Osteocyte (in vitro differentiated cells): ENCODE measurements around the gene SUZ12. TPM values are rescaled to one million over a fixed set of nuclear protein-coding genes. Genes with fewer than 3 reads are reported as not detected.
"Not testable (repeated sequence)": the region's sequence is repeated elsewhere in the genome, so short reads cannot be mapped to it uniquely, and the experiment has no call there.

Source experiments
- DNase-seq: peaks from one replicate; pipeline ENCODE4 v3.0.0; 2021; ENCODE audit warnings: mixed read lengths; ENCODE audit not compliant: unreplicated experiment; ENCODE audit errors: extremely low spot score
- H3K27ac Mint-ChIP-seq: one replicate; pipeline ENCODE4 v1.8.0; 2021; ENCODE audit warnings: mild to moderate bottlenecking, mixed read lengths; ENCODE audit not compliant: unreplicated experiment
- H3K27me3 Mint-ChIP-seq: one replicate; pipeline ENCODE4 v1.8.0; 2021; ENCODE audit warnings: mixed read lengths; ENCODE audit not compliant: unreplicated experiment
- H3K36me3 Mint-ChIP-seq: one replicate; pipeline ENCODE4 v1.8.0; 2021; ENCODE audit warnings: mixed read lengths; ENCODE audit not compliant: unreplicated experiment
- H3K4me1 Mint-ChIP-seq: one replicate; pipeline ENCODE4 v1.8.0; 2021; ENCODE audit warnings: mixed read lengths; ENCODE audit not compliant: unreplicated experiment
- H3K4me3 Mint-ChIP-seq: one replicate; pipeline ENCODE4 v1.8.0; 2021; ENCODE audit warnings: mild to moderate bottlenecking, moderate library complexity, mixed read lengths; ENCODE audit not compliant: unreplicated experiment
- H3K9me3 Mint-ChIP-seq: one replicate; pipeline ENCODE4 v1.8.0; 2021; ENCODE audit warnings: mixed read lengths; ENCODE audit not compliant: unreplicated experiment
- total RNA-seq: library from RNA; stranded (reverse); gene quantifications from 2 replicates; pipeline ENCODE4 v1.2.1, GENCODE V29; 2021
- TF ChIP-seq, protein P1 (sequence below): fragments of 200-600 bp; sonication (generic); IDR thresholded peaks from 2 replicates; pipeline ENCODE4 v1.5.0; 2021; ENCODE audit warnings: antibody characterized with exemption, mild to moderate bottlenecking, moderate library complexity

SUZ12 gene
- total RNA-seq, 1 donor from 2014 or later, result 25.4 TPM

DNA sequence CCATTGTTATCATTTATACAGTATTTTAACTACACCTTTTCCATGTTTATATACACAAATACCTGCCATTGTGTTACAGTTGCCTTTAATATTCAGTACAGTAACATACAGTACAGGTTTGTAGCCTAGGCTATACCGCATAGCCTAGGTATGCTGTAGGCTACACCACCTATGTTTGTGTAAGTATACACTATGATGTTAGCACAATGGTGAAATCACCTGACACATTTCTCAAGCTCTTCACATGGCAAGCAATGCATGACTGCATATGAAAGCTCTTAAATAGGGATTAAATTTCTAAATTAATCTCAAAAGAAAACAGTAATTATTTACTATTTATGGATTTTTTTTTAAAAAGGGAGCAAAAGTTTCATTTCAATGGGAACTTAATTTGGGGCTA is 82.4 kb downstream of the SUZ12 start:
- Mint-ChIP-seq H3K27me3 (no peaks in the 10 kb centered on the region), H3K4me3 (no peak overlapping the region), H3K36me3 (peaks cover 10% of the 10 kb centered on the region), H3K27ac (no peak overlapping the region), H3K4me1 (peaks cover 3% of the 10 kb centered on the region), H3K9me3 (peaks cover under 1% of the 10 kb centered on the region)
- TF ChIP-seq, protein P1, sequence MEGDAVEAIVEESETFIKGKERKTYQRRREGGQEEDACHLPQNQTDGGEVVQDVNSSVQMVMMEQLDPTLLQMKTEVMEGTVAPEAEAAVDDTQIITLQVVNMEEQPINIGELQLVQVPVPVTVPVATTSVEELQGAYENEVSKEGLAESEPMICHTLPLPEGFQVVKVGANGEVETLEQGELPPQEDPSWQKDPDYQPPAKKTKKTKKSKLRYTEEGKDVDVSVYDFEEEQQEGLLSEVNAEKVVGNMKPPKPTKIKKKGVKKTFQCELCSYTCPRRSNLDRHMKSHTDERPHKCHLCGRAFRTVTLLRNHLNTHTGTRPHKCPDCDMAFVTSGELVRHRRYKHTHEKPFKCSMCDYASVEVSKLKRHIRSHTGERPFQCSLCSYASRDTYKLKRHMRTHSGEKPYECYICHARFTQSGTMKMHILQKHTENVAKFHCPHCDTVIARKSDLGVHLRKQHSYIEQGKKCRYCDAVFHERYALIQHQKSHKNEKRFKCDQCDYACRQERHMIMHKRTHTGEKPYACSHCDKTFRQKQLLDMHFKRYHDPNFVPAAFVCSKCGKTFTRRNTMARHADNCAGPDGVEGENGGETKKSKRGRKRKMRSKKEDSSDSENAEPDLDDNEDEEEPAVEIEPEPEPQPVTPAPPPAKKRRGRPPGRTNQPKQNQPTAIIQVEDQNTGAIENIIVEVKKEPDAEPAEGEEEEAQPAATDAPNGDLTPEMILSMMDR, result no peak
- DNase-seq, result no peak

DNA sequence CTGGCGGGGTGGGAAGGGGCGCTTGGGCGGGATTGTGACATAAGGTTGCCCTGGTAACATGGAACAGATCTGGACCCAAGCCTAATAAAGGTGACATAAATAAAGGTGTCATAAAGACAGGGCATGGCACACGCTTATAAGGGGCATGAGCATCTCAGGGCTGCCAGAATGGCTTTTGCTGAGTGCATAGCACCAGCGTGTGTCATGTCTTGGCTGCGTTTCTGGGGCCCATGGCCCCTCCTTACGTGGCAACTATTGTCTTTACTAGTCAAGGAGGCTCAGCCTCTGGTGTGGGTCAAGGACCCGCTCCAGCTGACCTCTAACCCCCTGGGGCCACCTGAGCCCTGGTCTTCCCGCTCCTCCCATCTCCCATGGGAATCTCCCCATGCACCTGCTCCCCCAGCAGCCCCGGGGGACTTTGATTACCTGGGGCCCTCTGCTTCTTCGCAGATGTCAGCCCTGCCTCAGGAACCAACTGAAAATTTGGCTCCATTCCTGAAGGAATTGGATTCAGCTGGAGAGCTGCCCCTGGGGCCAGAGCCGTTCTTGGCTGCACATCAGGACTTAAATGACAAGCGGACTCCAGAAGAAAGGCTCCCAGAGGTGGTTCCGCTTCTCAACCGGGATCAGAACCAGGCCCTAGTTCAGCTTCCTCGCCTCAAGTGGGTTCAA is 84.3 kb downstream of the SUZ12 start:
- no peak overlapping the region for H3K27ac Mint-ChIP-seq

DNA sequence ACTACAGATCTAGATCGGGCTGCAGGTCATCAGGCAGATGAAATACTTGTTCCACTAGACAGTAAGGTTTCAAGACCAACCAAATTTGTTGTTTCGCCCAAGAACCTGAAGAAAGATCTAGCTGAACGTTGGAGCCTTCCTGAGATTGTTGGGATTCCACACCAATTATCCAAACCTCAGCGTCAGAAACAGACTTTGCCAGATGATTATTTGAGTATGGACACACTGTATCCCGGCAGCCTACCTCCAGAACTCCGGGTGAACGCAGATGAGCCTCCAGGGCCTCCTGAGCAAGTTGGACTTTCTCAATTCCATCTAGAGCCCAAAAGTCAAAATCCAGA is 84.8 kb downstream of the SUZ12 start:
- Mint-ChIP-seq H3K27me3 (no peaks in the 10 kb centered on the region), H3K36me3 (peaks cover 10% of the 10 kb centered on the region), H3K27ac (no peak overlapping the region), H3K4me3 (no peak overlapping the region), H3K9me3 (no peaks in the 10 kb centered on the region), H3K4me1 (no peaks in the 10 kb centered on the region)
- TF ChIP-seq, protein P1, result no peak
- no peak for DNase-seq

More for the DNA sequence above, 84.3 kb downstream of the SUZ12 start:
- Mint-ChIP-seq H3K4me1 (no peaks in the 10 kb centered on the region), H3K27me3 (no peaks in the 10 kb centered on the region), H3K36me3 (peaks cover 9% of the 10 kb centered on the region), H3K4me3 (no peak overlapping the region), H3K9me3 (no peaks in the 10 kb centered on the region)
- no peak for DNase-seq
- TF ChIP-seq, protein P1, result no peak

DNA sequence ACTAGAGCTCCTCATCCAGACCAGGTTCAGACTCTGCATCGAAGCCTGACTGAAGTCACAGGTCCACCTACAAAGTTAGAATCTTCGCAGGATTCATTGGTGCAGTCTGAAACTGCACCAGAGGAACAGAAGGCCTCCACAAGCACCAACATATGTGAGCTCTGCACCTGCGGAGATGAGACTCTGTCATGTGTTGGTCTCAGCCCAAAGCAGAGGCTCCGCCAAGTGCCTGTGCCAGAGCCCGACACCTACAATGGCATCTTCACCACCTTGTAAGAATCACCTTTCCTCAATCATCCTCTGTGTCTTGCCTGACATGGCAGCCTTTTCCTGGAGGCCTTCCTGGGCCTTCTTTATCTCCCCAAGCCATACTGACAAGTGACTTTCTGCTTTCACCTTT is 85.7 kb downstream of the SUZ12 start:
- H3K36me3 Mint-ChIP-seq, result peaks cover 10% of the 10 kb centered on the region
- not testable (repeated sequence) for H3K4me3 Mint-ChIP-seq, H3K4me1 Mint-ChIP-seq, H3K9me3 Mint-ChIP-seq, H3K27me3 Mint-ChIP-seq, H3K27ac Mint-ChIP-seq, DNase-seq

DNA sequence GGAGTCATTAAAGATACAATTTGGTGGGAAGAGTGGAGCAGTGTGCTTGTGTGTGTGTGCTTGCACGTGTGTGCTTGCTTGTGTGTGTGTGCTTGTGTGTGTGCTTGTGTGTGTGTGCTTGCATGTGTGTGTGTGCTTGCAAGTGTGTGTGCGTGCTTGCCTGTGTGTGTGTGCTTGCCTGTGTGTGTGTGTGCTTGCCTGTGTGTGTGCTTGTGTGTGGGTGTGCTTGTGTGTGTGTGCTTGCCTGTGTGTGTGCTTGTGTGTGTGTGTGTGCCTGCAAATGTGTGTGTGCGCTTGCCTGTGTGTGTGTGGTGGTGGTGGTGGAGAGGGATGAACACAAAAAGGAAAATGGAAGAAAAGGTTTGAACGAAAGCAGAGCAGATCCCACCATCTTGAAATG is 90.5 kb downstream of the SUZ12 start:
- H3K4me1 Mint-ChIP-seq, H3K27me3 Mint-ChIP-seq, H3K9me3 Mint-ChIP-seq, H3K4me3 Mint-ChIP-seq, H3K27ac Mint-ChIP-seq, H3K36me3 Mint-ChIP-seq, DNase-seq: not testable (repeated sequence)

DNA sequence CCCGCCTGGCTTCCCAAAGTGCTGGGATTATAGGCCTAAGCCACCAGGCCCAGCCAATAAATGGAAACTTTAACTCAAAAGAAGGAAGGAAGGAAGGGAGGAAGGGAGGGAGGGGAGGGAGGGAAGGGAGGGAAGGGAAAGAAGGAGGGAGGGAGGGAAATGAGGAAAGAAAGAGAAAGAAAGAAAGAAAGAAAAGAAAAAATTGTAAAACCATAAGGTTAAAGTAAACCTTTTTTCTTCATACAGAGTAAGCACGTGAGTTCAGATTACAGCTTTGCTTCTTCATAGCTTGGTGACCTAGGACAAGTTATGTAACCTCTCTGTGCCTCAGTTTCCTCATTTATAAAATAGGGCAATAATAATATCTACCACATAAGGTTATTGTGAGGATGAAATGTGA is 96.4 kb downstream of the SUZ12 start:
- H3K36me3 Mint-ChIP-seq, result peaks cover 25% of the 10 kb centered on the region
- TF ChIP-seq, protein P1, result no peak
- H3K27ac Mint-ChIP-seq, result no peak overlapping the region
- no peaks in the 10 kb centered on the region for H3K4me1 Mint-ChIP-seq
- H3K27me3 Mint-ChIP-seq, result no peaks in the 10 kb centered on the region
- no peak for DNase-seq
- H3K4me3 Mint-ChIP-seq, result no peak overlapping the region
- no peaks in the 10 kb centered on the region for H3K9me3 Mint-ChIP-seq

DNA sequence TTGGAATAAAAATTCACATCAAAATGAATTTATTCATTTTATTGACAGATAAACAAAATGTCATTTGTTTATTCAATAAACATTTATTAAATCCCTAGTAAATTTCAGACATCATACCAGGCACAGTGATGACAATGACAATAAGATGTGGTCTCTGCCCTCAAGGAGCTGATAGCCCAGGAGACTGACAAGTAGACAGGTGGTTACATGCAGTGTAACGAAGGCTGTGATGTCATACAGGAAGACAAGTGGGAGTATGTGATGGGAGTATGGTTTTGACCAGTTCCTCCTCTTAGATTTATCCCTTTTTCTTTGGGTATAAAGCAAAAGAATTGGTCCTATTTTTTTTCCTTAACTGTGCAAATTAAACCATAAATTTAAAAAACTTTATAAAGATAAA is 97.0 kb downstream of the SUZ12 start:
- not testable (repeated sequence) for H3K4me1 Mint-ChIP-seq, H3K27ac Mint-ChIP-seq, H3K9me3 Mint-ChIP-seq, H3K27me3 Mint-ChIP-seq, H3K4me3 Mint-ChIP-seq, DNase-seq
- peaks cover 25% of the 10 kb centered on the region for H3K36me3 Mint-ChIP-seq

DNA sequence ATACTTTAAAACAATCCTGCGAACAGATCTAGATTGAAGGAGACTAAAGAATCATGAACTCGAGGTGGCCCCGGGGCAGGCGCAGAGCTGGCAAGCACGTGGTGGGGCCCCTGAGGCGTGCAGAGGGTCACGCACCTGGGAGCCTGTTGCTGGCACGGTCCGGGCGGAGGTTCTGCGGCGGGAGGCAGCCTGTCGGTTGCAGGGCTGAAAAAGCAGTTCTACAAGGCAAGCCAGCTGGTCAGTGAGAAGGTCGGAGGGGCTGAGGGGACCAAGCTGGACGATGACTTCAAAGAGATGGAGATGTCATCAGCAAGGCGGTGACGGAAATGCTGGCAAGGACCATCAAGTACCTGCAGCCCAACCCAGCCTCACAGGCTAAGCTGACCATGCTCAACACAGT is 103.4 kb downstream of the SUZ12 start:
- not testable (repeated sequence) for H3K27me3 Mint-ChIP-seq, DNase-seq, H3K4me1 Mint-ChIP-seq, H3K27ac Mint-ChIP-seq, H3K4me3 Mint-ChIP-seq, H3K9me3 Mint-ChIP-seq
- peaks cover 31% of the 10 kb centered on the region for H3K36me3 Mint-ChIP-seq

DNA sequence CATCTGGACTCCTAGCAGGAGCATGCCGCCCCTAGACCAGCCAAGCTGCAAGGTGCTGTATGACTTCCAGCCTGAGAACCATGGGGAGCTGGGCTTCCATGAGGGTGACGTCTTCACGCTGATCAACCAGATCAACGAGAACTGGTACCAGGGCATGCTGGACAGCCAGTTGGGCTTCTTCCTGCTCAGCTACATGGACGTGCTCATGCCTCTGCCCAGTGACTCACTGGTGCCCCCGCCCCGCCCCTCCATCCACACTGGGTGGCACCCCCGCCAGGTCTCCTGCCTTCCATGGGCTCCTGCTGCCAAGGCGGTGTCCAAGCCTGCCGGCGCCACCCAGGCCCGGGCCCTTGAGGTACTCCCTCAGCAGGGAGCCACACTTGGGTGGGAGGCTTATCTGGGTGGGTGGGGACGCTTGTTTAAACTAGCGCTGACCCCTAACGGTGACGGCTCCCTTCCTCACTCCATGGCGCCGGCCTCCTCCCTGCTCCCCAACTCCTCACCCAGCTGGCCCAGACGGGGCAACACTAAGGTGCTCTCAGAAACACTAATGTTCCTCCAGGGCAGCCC is 104.6 kb downstream of the SUZ12 start:
- not testable (repeated sequence) for H3K4me1 Mint-ChIP-seq, H3K27ac Mint-ChIP-seq, H3K4me3 Mint-ChIP-seq, DNase-seq, H3K9me3 Mint-ChIP-seq, H3K27me3 Mint-ChIP-seq
- H3K36me3 Mint-ChIP-seq, result peaks cover 27% of the 10 kb centered on the region
